ENCODE measurements around the gene TFCP2L1.
"Not testable (repeated sequence)": the region's sequence is repeated elsewhere in the genome, so short reads cannot be mapped to it uniquely, and the experiment has no call there.

TFCP2L1 gene

GRCh38 chr2:121272596-121272995 is 12.4 kb downstream of the TFCP2L1 start:
- no peak for DNase-seq (ENCODE audit: extremely low read depth in 1 of 2, low read depth in 1 of 2)

- not testable (repeated sequence) for DNase-seq (ENCODE audit: extremely low read depth in 1 of 2, low read depth in 1 of 2)
Observed at GRCh38 chr2:121269436-121269835, 15.6 kb downstream of the TFCP2L1 start.

- DNase-seq (ENCODE audit: extremely low read depth in 1 of 2, low read depth in 1 of 2), result no peak
Observed at GRCh38 chr2:121266543-121267106, 18.4 kb downstream of the TFCP2L1 start.

- DNase-seq (ENCODE audit: extremely low read depth in 1 of 2, low read depth in 1 of 2), result no peak
Observed at GRCh38 chr2:121263996-121264715, 20.8 kb downstream of the TFCP2L1 start.

- no peak for DNase-seq (ENCODE audit: extremely low read depth in 1 of 2, low read depth in 1 of 2)
Observed at GRCh38 chr2:121260370-121261154, 24.4 kb downstream of the TFCP2L1 start.

GRCh38 chr2:121258051-121258450 is 27.0 kb downstream of the TFCP2L1 start:
- DNase-seq (ENCODE audit: extremely low read depth in 1 of 2, low read depth in 1 of 2), result no peak

- DNase-seq (ENCODE audit: extremely low read depth in 1 of 2, low read depth in 1 of 2), result no peak
Observed at GRCh38 chr2:121257480-121257840, 27.5 kb downstream of the TFCP2L1 start.

GRCh38 chr2:121256720-121257479 is 28.1 kb downstream of the TFCP2L1 start:
- DNase-seq (ENCODE audit: extremely low read depth in 1 of 2, low read depth in 1 of 2), result no peak

- no peak for DNase-seq (ENCODE audit: extremely low read depth in 1 of 2, low read depth in 1 of 2)
Observed at GRCh38 chr2:121255358-121255757, 29.6 kb downstream of the TFCP2L1 start.

GRCh38 chr2:121254748-121255147 is 30.3 kb downstream of the TFCP2L1 start:
- no peak for DNase-seq (ENCODE audit: extremely low read depth in 1 of 2, low read depth in 1 of 2)

- DNase-seq (ENCODE audit: extremely low read depth in 1 of 2, low read depth in 1 of 2), result no peak
Observed at GRCh38 chr2:121253674-121254240, 31.2 kb downstream of the TFCP2L1 start.

- DNase-seq (ENCODE audit: extremely low read depth in 1 of 2, low read depth in 1 of 2), result no peak
Observed at GRCh38 chr2:121253021-121253673, 31.9 kb downstream of the TFCP2L1 start.

- DNase-seq (ENCODE audit: extremely low read depth in 1 of 2, low read depth in 1 of 2), result no peak
Observed at GRCh38 chr2:121251497-121251896, 33.5 kb downstream of the TFCP2L1 start.

GRCh38 chr2:121248766-121249343 is 36.1 kb downstream of the TFCP2L1 start:
- DNase-seq (ENCODE audit: extremely low read depth in 1 of 2, low read depth in 1 of 2), result no peak

GRCh38 chr2:121247971-121248370 is 37.0 kb downstream of the TFCP2L1 start:
- DNase-seq (ENCODE audit: extremely low read depth in 1 of 2, low read depth in 1 of 2), result no peak

GRCh38 chr2:121247534-121247933 is 37.5 kb downstream of the TFCP2L1 start:
- no peak for DNase-seq (ENCODE audit: extremely low read depth in 1 of 2, low read depth in 1 of 2)

GRCh38 chr2:121246704-121247255 is 38.2 kb downstream of the TFCP2L1 start:
- DNase-seq (ENCODE audit: extremely low read depth in 1 of 2, low read depth in 1 of 2), result no peak

- DNase-seq (ENCODE audit: extremely low read depth in 1 of 2, low read depth in 1 of 2), result no peak
Observed at GRCh38 chr2:121245913-121246312, 39.1 kb downstream of the TFCP2L1 start.

GRCh38 chr2:121245120-121245820 is 39.7 kb downstream of the TFCP2L1 start:
- DNase-seq (ENCODE audit: extremely low read depth in 1 of 2, low read depth in 1 of 2), result no peak

All from activated CD8-positive, alpha-beta memory T cell treated with anti-CD3 and anti-CD28 coated beads for 1 hour (primary cell).